DMS53 treated with DMSO at 0.1 percent for 48 hours (cell line): Measurements from ENCODE around the gene KLHL11.
"Not testable (repeated sequence)": the region's sequence is repeated elsewhere in the genome, so short reads cannot be mapped to it uniquely, and the experiment has no call there.

Experiments
- DNase-seq: peaks from one replicate; lab custom pipeline; 2025; ENCODE audit not compliant: unreplicated experiment; lab: John Stamatoyannopoulos, UW

KLHL11 gene

GRCh38 chr17:41840781-41841180, 24.4 kb downstream of the KLHL11 start:
- not testable (repeated sequence) for DNase-seq

GRCh38 chr17:41839448-41839847, 25.8 kb downstream of the KLHL11 start:
- not testable (repeated sequence) for DNase-seq

DNA sequence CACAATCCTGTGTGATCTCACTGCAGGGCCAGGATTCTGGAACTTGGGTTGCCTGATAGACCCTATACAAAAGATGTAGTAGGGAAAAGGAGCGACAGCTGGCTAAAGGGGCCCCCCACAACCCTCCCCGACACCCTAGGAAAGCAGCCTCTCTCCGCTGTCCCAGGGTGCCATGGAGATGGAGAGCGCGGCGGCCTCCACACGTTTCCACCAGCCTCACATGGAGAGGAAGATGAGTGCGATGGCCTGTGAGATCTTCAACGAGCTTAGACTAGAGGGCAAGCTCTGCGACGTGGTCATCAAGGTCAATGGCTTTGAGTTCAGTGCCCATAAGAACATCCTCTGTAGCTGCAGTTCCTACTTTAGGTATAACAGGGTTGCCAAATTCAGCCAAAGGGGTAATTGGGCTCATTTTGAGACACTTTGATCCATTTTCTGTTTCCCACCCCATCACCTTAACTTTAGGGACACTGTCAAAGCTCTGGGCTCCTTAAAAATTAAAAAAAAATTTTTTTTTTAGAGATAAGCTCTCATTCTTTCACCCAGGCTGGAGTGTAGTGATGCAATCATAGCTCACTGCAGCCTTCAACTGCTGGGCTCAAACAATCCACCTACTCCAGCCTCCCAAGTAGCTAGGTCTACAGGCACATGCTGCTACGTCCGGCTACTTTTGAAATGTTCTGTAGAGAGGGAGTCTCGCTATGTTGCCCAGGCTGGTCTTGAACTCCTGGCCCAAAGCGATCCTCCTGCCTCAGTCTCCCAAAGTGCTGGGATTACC, 27.3 kb downstream of the KLHL11 start, which contains the start of gene KLHL10:
TSS of gene KLHL10 (plus strand) at position 65 of the 778 bp plus-strand sequence. CDS start at position 173, 108 bp downstream.
- DNase-seq = no peak

GRCh38 chr17:41836550-41837196, 28.6 kb downstream of the KLHL11 start:
- DNase-seq = no peak

DNA sequence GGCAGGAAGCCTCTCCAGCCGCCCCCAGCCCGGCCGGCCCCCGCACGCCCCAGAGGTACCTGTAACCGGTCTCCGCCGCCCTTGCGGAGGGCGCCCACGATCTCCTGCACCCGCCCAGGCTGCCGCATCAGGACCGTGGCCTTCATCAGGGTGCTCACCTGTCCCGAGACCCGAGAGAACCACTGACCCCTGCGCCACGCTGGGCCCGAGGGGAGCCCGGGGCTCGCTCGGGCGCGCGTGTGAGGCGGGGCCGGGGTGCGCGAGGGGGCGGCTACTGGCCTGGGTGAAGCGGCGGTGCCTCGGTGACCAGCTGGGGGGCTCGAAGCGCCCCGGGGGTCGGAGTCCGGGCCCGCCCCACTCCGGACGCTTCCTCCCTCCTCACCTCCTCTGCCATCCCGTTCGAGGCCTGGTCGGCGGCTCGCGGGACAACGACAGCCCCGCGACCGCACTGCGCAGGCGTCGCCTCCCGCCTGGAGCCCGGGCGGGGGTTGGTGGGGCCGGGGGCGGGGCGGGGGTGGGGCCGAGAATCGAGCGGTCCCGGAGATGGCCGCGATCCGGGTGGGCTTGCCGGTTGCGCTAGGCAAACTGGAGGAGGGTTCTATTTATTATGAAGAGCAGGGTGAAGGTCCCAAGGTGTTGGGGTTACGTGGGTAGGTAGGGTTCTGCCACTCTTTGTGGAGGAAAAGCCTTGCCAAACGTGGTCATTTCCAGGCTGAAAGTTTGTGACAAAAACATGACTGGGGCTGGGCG, 29.2 kb downstream of the KLHL11 start, which contains the start of gene NT5C3B:
TSS of gene NT5C3B (minus strand) at position 433 of the 750 bp plus-strand sequence. CDS start at position 394, 39 bp downstream.
- no peak for DNase-seq

GRCh38 chr17:41835214-41835799, 29.9 kb downstream of the KLHL11 start:
- DNase-seq = no peak

GRCh38 chr17:41829961-41830360, 35.3 kb downstream of the KLHL11 start:
- DNase-seq = not testable (repeated sequence)

DNA sequence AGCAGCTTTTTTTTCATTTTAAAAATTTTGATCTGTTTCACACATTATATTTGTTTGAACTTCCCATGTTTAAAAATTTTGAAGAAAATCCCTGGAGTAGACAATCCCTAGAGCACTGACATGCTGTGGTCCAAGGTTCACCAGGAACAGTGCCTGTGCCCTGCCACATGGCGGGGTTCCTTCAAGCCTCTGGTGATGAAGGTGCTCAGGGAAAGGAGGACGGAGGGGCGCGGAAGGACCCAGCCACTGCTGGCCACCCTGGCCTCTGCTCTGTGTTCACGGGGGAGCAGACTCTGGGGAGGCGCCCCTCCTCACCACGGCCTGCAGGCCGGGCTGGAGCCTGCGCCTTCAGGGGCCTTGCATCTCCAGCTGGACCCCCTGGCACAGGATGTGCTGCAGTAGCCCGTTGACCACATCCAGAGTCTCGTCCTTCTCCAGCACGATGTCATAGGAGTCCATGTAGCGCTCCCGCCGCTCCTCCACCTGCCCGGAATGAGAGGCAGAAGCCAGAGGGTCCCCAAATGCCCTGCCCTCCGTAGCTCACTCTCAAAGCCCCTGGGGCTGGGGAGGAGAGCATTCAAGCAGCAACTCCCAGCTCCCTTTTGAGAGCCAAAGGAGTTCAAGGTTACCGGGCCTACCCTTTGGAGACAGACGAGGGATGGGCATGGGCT, 39.9 kb downstream of the KLHL11 start:
- no peak for DNase-seq

- DNase-seq = no peak
Observed at GRCh38 chr17:41824086-41824485, 41.1 kb downstream of the KLHL11 start.

DNA sequence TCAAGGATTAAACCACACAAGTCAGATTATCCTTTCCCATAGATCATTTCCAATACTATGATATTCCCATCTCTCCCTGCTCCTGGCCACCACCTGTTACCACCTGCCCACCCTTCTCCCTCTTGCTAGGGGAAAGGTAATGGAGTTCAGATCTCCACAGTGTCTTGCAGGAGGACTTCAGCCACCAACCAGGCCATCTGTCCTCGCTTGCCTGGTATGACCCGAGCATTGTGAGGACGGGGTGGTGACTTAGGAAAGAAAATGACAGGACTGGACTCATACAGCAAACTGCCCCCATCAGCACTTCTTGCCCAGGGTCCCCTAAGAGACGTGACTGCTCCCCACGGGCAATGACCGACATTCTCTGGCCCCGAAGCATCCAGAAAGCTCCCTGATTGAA, 41.6 kb downstream of the KLHL11 start:
- DNase-seq = no peak

- DNase-seq = no peak
Observed at GRCh38 chr17:41823141-41823524, 42.1 kb downstream of the KLHL11 start.

GRCh38 chr17:41822216-41823140, 42.7 kb downstream of the KLHL11 start:
- DNase-seq = no peak

GRCh38 chr17:41821776-41822175, 43.4 kb downstream of the KLHL11 start:
- no peak for DNase-seq

DNA sequence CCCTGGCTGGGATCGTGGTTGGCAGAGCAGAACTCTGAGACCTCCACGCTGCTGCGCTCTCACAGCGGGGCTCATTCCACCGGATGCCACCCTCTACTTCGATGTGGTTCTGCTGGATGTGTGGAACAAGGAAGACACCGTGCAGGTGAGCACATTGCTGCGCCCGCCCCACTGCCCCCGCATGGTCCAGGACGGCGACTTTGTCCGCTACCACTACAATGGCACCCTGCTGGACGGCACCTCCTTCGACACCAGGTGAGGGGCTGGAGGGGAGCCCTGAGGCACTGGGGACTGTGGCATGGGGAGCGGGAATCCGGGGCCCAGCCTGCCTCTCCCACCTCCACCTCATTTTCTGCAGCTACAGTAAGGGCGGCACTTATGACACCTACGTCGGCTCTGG, 47.2 kb downstream of the KLHL11 start:
- DNase-seq = no peak

- no peak for DNase-seq
Observed at GRCh38 chr17:41816637-41817320, 48.4 kb downstream of the KLHL11 start.

- no peak for DNase-seq
Observed at GRCh38 chr17:41814195-41814594, 51.0 kb downstream of the KLHL11 start.

DNA sequence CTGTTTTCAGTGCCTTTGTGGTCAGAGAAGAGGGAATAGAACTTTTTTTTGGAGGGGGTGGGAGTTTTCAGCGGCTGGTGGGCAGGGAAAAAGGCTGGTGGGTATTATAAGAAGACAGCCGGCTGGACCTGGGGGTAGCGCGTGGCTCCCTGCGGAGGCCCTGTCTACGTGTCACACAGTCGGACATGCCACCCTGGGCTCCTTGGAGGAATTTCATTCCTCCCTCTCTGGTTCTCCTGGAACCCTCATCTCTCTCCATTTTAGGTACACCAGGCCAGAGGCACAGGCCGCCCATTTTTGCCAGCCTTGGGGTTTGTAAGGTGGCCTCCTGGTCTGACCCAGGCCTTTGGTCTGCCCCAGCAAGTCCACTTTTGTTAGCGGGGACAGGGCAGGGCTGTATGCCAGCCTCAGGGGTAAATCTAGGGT, 51.5 kb downstream of the KLHL11 start:
- DNase-seq = no peak

DNA sequence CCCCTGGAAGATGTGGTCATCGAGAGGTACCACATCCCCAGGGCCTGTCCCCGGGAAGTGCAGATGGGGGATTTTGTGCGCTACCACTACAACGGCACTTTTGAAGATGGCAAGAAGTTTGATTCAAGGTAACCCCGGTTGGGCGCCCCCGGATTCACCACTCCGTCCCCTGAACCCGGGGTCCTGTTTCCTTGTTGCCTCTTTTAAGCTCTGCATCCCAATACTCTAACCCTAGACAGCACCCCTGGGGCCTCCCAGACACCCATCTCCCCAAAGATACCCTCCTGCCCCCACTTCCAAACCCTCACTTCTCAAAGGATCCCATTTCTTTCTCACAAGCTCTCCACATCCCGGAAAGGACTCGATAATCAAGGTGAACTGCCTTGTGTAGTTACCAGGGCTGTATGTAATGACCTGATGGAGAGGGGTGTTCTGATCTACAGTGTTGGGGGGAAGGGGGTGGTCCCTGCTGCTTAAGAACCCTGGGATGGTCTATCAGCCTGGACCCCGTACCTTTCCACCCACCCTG, 52.0 kb downstream of the KLHL11 start:
- no peak for DNase-seq
